BLaER1 treated with 17β-estradiol and CSF1 and Interleukin-3, amounts not matched to agents 10 nM and 100 nM (cell line): ENCODE results near the gene VARS2.
"Not testable (repeated sequence)": the region's sequence is repeated elsewhere in the genome, so short reads cannot be mapped to it uniquely, and the experiment has no call there.

Source experiments
- H3K27ac ChIP-seq, 11 experiments: shearing (Covaris generic); formaldehyde crosslinking; 2 replicates each; pipeline ENCODE4 v1.8.1; 2022
- H3K27me3 ChIP-seq, 11 experiments: shearing (Covaris generic); formaldehyde crosslinking; 2 replicates each; pipeline ENCODE4 v1.8.1; 2022
- H3K36me3 ChIP-seq, 11 experiments: shearing (Covaris generic); formaldehyde crosslinking; 2 replicates each; pipeline ENCODE4 v1.8.1; 2022
- H3K4me1 ChIP-seq, 10 experiments: shearing (Covaris generic); formaldehyde crosslinking; 2 replicates each; pipeline ENCODE4 v1.8.1; 2022
- H3K4me2 ChIP-seq, 11 experiments: shearing (Covaris generic); formaldehyde crosslinking; 2 replicates each; pipeline ENCODE4 v1.8.1; 2022
- H3K4me3 ChIP-seq, 10 experiments: shearing (Covaris generic); formaldehyde crosslinking; 2 replicates each; pipeline ENCODE4 v1.8.1; 2022
- H3K9ac ChIP-seq, 11 experiments: shearing (Covaris generic); formaldehyde crosslinking; 2 replicates each; pipeline ENCODE4 v1.8.1; 2022
- H3K9me3 ChIP-seq, 11 experiments: shearing (Covaris generic); formaldehyde crosslinking; replicated peaks in 1 of 11; 2 replicates each; pipeline ENCODE4 v1.8.1; 2022
- H4K20me1 ChIP-seq, 11 experiments: shearing (Covaris generic); formaldehyde crosslinking; 2 replicates each; pipeline ENCODE4 v1.8.1; 2022
- Cebpa-rat ChIP-seq, 11 experiments: shearing (Covaris generic); IDR thresholded peaks; 2 replicates each; pipeline ENCODE4 v1.8.1; 2022

The VARS2 gene

GRCh38 chr6:30926644-30927043 lies 12.6 kb downstream of the VARS2 start:
- Histone ChIP-seq H3K4me3 (no peak overlapping the region), H3K36me3 (peaks cover 53 to 77% (median 73%) of the 10 kb centered on the region in 11 experiments), H3K9me3 (peaks cover 12 to 19% (median 15%) of the 10 kb centered on the region in 11 experiments), H3K4me2 (no peak overlapping the region), H4K20me1 (peaks cover 0 to 18% (median 0%) of the 10 kb centered on the region in 11 experiments; a peak in 4 of 22 replicates), H3K27me3 (no peaks in the 10 kb centered on the region), H3K4me1 (no peaks in the 10 kb centered on the region), H3K9ac (no peak overlapping the region), H3K27ac (no peak overlapping the region)
- no peak for TF ChIP-seq Cebpa-rat (IDR thresholded peaks at IDR 0.05)

GRCh38 chr6:30927080-30927479 lies 13.0 kb downstream of the VARS2 start:
- H3K4me2 ChIP-seq, H3K27me3 ChIP-seq: not testable (repeated sequence)
- peaks cover 48 to 72% (median 69%) of the 10 kb centered on the region in 11 experiments for H3K36me3 ChIP-seq

GRCh38 chr6:30928677-30929076 lies 14.6 kb downstream of the VARS2 start:
- H3K4me2 ChIP-seq = no peak overlapping the region
- no peak overlapping the region for H3K9ac ChIP-seq
- no peak overlapping the region for H3K27ac ChIP-seq
- H3K9me3 ChIP-seq = peaks cover 12 to 19% (median 15%) of the 10 kb centered on the region in 11 experiments
- no peak for TF ChIP-seq Cebpa-rat (IDR thresholded peaks at IDR 0.05)
- no peaks in the 10 kb centered on the region for H3K4me1 ChIP-seq
- H3K36me3 ChIP-seq = peaks cover 32 to 56% (median 53%) of the 10 kb centered on the region in 11 experiments
- no peaks in the 10 kb centered on the region for H3K27me3 ChIP-seq
- H4K20me1 ChIP-seq = peaks cover 0 to 6% (median 0%) of the 10 kb centered on the region in 11 experiments; a peak in 4 of 22 replicates
- no peak overlapping the region for H3K4me3 ChIP-seq

More at GRCh38 chr6:30927080-30927479, 13.0 kb downstream of the VARS2 start:
- H3K4me1 ChIP-seq, H3K4me3 ChIP-seq, H3K9ac ChIP-seq, H3K27ac ChIP-seq: not testable (repeated sequence)
- H3K9me3 ChIP-seq = peaks cover 12 to 19% (median 15%) of the 10 kb centered on the region in 11 experiments
- peaks cover 0 to 18% (median 0%) of the 10 kb centered on the region in 11 experiments; a peak in 4 of 22 replicates for H4K20me1 ChIP-seq

- no peak for TF ChIP-seq Cebpa-rat (IDR thresholded peaks at IDR 0.05)
- no peaks in the 10 kb centered on the region for H3K4me1 ChIP-seq
- peaks cover 16 to 38% (median 37%) of the 10 kb centered on the region in 11 experiments for H3K36me3 ChIP-seq
- H3K27ac ChIP-seq = no peak overlapping the region
- no peak overlapping the region for H3K4me2 ChIP-seq
- H3K9ac ChIP-seq = no peak overlapping the region
- peaks cover 12 to 19% (median 15%) of the 10 kb centered on the region in 11 experiments for H3K9me3 ChIP-seq
- no peak overlapping the region for H3K4me3 ChIP-seq
- H4K20me1 ChIP-seq = peaks cover 0 to under 1% (median 0%) of the 10 kb centered on the region in 11 experiments; a peak in 2 of 22 replicates
- no peaks in the 10 kb centered on the region for H3K27me3 ChIP-seq
These were observed 16.5 kb downstream of the VARS2 start for GRCh38 chr6:30930506-30930905.

GRCh38 chr6:30931272-30931671 lies 17.2 kb downstream of the VARS2 start:
- TF ChIP-seq Cebpa-rat (IDR thresholded peaks at IDR 0.05) = no peak
- peaks cover 12 to 19% (median 15%) of the 10 kb centered on the region in 11 experiments for H3K9me3 ChIP-seq
- no peaks in the 10 kb centered on the region for H3K4me1 ChIP-seq
- H4K20me1 ChIP-seq = no peaks in the 10 kb centered on the region
- H3K36me3 ChIP-seq = peaks cover 9 to 30% (median 29%) of the 10 kb centered on the region in 11 experiments
- no peaks in the 10 kb centered on the region for H3K27me3 ChIP-seq
- no peak overlapping the region for H3K4me3 ChIP-seq
- no peak overlapping the region for H3K4me2 ChIP-seq
- no peak overlapping the region for H3K9ac ChIP-seq
- H3K27ac ChIP-seq = no peak overlapping the region

- Histone ChIP-seq H3K9ac (no peak within 1 kb of the TSS), H3K4me3 (no peak within 1 kb of the TSS), H3K27me3 (no peaks in the 10 kb centered on the region), H4K20me1 (no peaks in the 10 kb centered on the region), H3K4me2 (no peak within 1 kb of the TSS), H3K4me1 (no peaks in the 10 kb centered on the region), H3K36me3 (peaks cover under 1 to 22% (median 21%) of the 10 kb centered on the region in 11 experiments), H3K27ac (no peak within 1 kb of the TSS), H3K9me3 (peaks cover 12 to 19% (median 15%) of the 10 kb centered on the region in 11 experiments)
- TF ChIP-seq Cebpa-rat (IDR thresholded peaks at IDR 0.05) = no peak
These were observed 18.1 kb downstream of the VARS2 start, which contains the start of gene SFTA2 for GRCh38 chr6:30931969-30932645. SFTA2 (minus strand) TSS chr6:30932170; CDS start chr6:30932096, 74 bp downstream.

- H3K36me3 ChIP-seq = peaks cover 0 to 15% (median 14%) of the 10 kb centered on the region in 11 experiments; a peak in 21 of 22 replicates
- H3K9me3 ChIP-seq = peaks cover 12 to 16% (median 14%) of the 10 kb centered on the region in 11 experiments
- H3K4me1 ChIP-seq = no peaks in the 10 kb centered on the region
- no peak overlapping the region for H3K9ac ChIP-seq
- H3K27me3 ChIP-seq = no peaks in the 10 kb centered on the region
- H3K27ac ChIP-seq = no peak overlapping the region
- H4K20me1 ChIP-seq = no peaks in the 10 kb centered on the region
- no peak for TF ChIP-seq Cebpa-rat (IDR thresholded peaks at IDR 0.05)
- no peak overlapping the region for H3K4me3 ChIP-seq
- H3K4me2 ChIP-seq = no peak overlapping the region
These were observed 18.8 kb downstream of the VARS2 start for GRCh38 chr6:30932665-30933365.

GRCh38 chr6:30935018-30935417 lies 21.0 kb downstream of the VARS2 start:
- Histone ChIP-seq H3K9ac (no peak overlapping the region), H3K9me3 (no peaks in the 10 kb centered on the region), H3K4me1 (peaks cover 0 to 8% (median 0%) of the 10 kb centered on the region in 10 experiments; a peak in 2 of 20 replicates), H3K36me3 (no peaks in the 10 kb centered on the region), H3K27me3 (no peaks in the 10 kb centered on the region), H3K27ac (no peak overlapping the region), H3K4me2 (no peak overlapping the region), H4K20me1 (no peaks in the 10 kb centered on the region), H3K4me3 (no peak overlapping the region)
- TF ChIP-seq Cebpa-rat (IDR thresholded peaks at IDR 0.05) = no peak

- H3K9me3 ChIP-seq = no peaks in the 10 kb centered on the region
- TF ChIP-seq Cebpa-rat (IDR thresholded peaks at IDR 0.05) = no peak
- no peak overlapping the region for H3K9ac ChIP-seq
- peaks cover 0 to 8% (median 0%) of the 10 kb centered on the region in 10 experiments; a peak in 2 of 20 replicates for H3K4me1 ChIP-seq
- no peaks in the 10 kb centered on the region for H3K36me3 ChIP-seq
- no peaks in the 10 kb centered on the region for H3K27me3 ChIP-seq
- H4K20me1 ChIP-seq = no peaks in the 10 kb centered on the region; a peak in 1 of 22 replicates
- no peak overlapping the region for H3K4me2 ChIP-seq
- H3K4me3 ChIP-seq = no peak overlapping the region
- H3K27ac ChIP-seq = no peak overlapping the region
These were observed 23.2 kb downstream of the VARS2 start for GRCh38 chr6:30937265-30937664.
